Heart left ventricle (tissue), 16 donors: ENCODE results near the gene VPS35L. TPM values are rescaled to one million over a fixed set of nuclear protein-coding genes. Genes with fewer than 3 reads are reported as not detected.
A peak's percentile ranks its signal among the peaks of the same experiment; 100 is the strongest.

Experiments
- ATAC-seq, 4 donors: fragments of 200-7000 bp; cut with Tn5 transposase; one replicate each; pipeline ENCODE4 v1.9.1; 2020 to 2022; ENCODE audit warnings: moderate library complexity in 4 of 4, mild to moderate bottlenecking in 3 of 4, moderate number of reproducible peaks in 1 of 4
- DNase-seq, 5 donors: peaks; one replicate each; pipeline ENCODE4 v3.0.0-alpha.2; 2020
- H3K27ac ChIP-seq, 12 donors: fragments of 200-600 bp; sonication (generic) in 4 of 12; one replicate each; pipeline versions ENCODE4 v1.5.0 to v1.8.0; 2016 to 2022; ENCODE audit warnings: mild to moderate bottlenecking in 2 of 12
- H3K27me3 ChIP-seq, 9 donors: fragments of 200-600 bp; sonication (generic) in 2 of 9; one replicate each; pipeline versions ENCODE4 v1.5.1 to v1.8.0; 2016 to 2022; ENCODE audit warnings: mild to moderate bottlenecking in 3 of 9
- H3K36me3 ChIP-seq, 9 donors: fragments of 200-600 bp; sonication (generic) in 2 of 9; one replicate each; pipeline versions ENCODE4 v1.5.0 to v1.8.0; 2018 to 2022; ENCODE audit warnings: mild to moderate bottlenecking in 2 of 9
- H3K4me1 ChIP-seq, 12 donors: fragments of 200-600 bp; sonication (generic) in 4 of 12; one replicate each; pipeline versions ENCODE4 v1.5.0 to v1.8.0; 2016 to 2022; ENCODE audit warnings: mild to moderate bottlenecking in 3 of 12
- H3K4me3 ChIP-seq, 12 donors: fragments of 200-600 bp; sonication (generic) in 4 of 12; one replicate each; pipeline versions ENCODE4 v1.5.0 to v1.8.0; 2017 to 2022; ENCODE audit warnings: mild to moderate bottlenecking in 9 of 12, moderate library complexity in 4 of 12
- H3K9me3 ChIP-seq, 12 donors: fragments of 200-600 bp; sonication (generic) in 4 of 12; one replicate each; pipeline versions ENCODE4 v1.5.0 to v1.8.0; 2016 to 2022; ENCODE audit warnings: mild to moderate bottlenecking in 1 of 12
- POLR2A ChIP-seq, 2 donors: fragments of 450-650 bp; IDR thresholded peaks; one replicate each; pipeline ENCODE4 v1.6.1; 2017; ENCODE audit warnings: antibody characterized with exemption in 2 of 2, mild to moderate bottlenecking in 2 of 2, moderate library complexity in 2 of 2
- WGBS, 4 donors: extraction: QIAGEN DNeasy Blood & Tissue Kit in 2 of 4; methylation state at CpG; one replicate each; pipeline versions ENCODE4 v1.1.5 to v1.1.7; 2013 to 2018; 5-methylcytosine and 5-hydroxymethylcytosine counted together
- intact Hi-C, 10 donors: fragments of 100-400 bp; cut with DNase I; formaldehyde crosslinking; loops; one replicate each; pipeline versions ENCODE4 v1.11.1 to v1.14.2; 2022
- polyA plus RNA-seq, 2 donors: library from polyadenylated mRNA; stranded (reverse); fragments of 200-250 nt; gene quantifications; one replicate each; pipeline ENCODE4 v1.2.3, GENCODE V29; 2013
- total RNA-seq, 9 donors: library from RNA; depleted of rRNA in 2 of 9; stranded (reverse); fragments of >200 nt in 2 of 9; fragmentation: NEBNext Ultra II Directional in 3 of 9; extraction: Animal tissue kit (Norgen Biotek cat#: 25700) in 3 of 9; gene quantifications; one replicate each; pipeline versions ENCODE4 v1.1.0 to v1.2.4, GENCODE V29; 2016 to 2023
- TF ChIP-seq, protein P1 (sequence below), 12 donors: fragments of 200-600 bp; sonication (generic) in 4 of 12; IDR thresholded peaks; one replicate each; pipeline versions ENCODE4 v1.5.0 to v1.8.0; 2018 to 2022; ENCODE audit warnings: antibody characterized with exemption in 12 of 12, mild to moderate bottlenecking in 5 of 12
- donor health status: ischemic (EF 13 %, LVEDD 7.1; RV severe dilation, severe dysfunction).
- donor health status: healthy with polysubstance abuse.
- donor health status: DM: no; HTN: yes; CAD: no.
- donor health status: DM: no; HTN: no; CAD: no.
- donor health status: ischemic (EF 25% LVEDD 6.9; RV normal size, moderate dysfunction).
- donor health status: ischemic (EF 25% LVEDD 5.7; RV mildly dilated, moderate dysfunction).
- donor health status: healthy.
- donor health status: DM: yes; HTN: yes; CAD: no.
- donor health status: ischemic (EF 35%, LVEDD 5.7; RV mildly dilated, moderate dysfunction).
- donor health status: nonischemic (EF 11% LVEDD 7.7; RV severe dilation, severe dysfunction).
- donor health status: DM: yes; HTN: yes; CAD: no.
- donor health status: PGD.
- donor health status: ischemic (EF 29% LVEDD 5.4; RV normal size, mild dysfunction).
- donor health status: nonischemic (EF 23%, LVEDD 6.1; RV moderate dilation, normal function).

Gene VPS35L
- total and polyA plus RNA-seq, 11 donors = 13.7 to 47.3 (median 24.4) TPM

DNA sequence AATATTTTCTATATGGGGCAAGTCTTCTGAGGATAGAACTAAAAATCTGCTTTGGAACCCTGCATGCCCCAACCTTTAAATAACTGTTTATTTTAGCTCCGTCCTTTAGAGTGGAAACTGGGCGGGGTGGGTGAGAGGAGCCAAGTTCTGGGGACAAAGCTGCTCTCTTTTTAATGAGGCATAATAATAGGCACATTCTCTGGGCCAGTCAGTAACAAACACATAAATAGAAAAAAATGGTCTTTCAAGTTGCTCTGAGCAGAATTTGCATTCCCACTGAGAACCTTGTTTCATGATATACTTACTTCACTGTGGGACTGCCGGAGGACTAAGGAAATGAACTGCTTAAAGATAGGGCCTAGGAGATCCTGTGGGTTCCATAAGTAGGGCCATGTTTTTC is 111.0 kb downstream of the VPS35L start:
- H3K27ac ChIP-seq = peak overlapping the region; percentile 26 to 57 (median 42)
- no peaks in the 10 kb centered on the region for H3K27me3 ChIP-seq
- no peak for TF ChIP-seq POLR2A (IDR thresholded peaks at IDR 0.05)
- TF ChIP-seq, protein P1, sequence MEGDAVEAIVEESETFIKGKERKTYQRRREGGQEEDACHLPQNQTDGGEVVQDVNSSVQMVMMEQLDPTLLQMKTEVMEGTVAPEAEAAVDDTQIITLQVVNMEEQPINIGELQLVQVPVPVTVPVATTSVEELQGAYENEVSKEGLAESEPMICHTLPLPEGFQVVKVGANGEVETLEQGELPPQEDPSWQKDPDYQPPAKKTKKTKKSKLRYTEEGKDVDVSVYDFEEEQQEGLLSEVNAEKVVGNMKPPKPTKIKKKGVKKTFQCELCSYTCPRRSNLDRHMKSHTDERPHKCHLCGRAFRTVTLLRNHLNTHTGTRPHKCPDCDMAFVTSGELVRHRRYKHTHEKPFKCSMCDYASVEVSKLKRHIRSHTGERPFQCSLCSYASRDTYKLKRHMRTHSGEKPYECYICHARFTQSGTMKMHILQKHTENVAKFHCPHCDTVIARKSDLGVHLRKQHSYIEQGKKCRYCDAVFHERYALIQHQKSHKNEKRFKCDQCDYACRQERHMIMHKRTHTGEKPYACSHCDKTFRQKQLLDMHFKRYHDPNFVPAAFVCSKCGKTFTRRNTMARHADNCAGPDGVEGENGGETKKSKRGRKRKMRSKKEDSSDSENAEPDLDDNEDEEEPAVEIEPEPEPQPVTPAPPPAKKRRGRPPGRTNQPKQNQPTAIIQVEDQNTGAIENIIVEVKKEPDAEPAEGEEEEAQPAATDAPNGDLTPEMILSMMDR (IDR thresholded peaks at IDR 0.05) = no peak
- H3K4me1 ChIP-seq = peaks cover 0 to 25% (median 10%) of the 10 kb centered on the region in 12 donors
- WGBS, 4 donors = 14 to 27% (median 18%) methylated on average over 3 of the region's 3 CpGs
- DNase-seq = peak in 4 of 5 donors; percentile 49 to 69 (median 58)
- peaks cover 0 to 5% (median 1%) of the 10 kb centered on the region in 12 donors for H3K9me3 ChIP-seq
- ATAC-seq = peak; percentile 81 to 93 (median 90)
- H3K36me3 ChIP-seq = peaks cover 0 to 40% (median 25%) of the 10 kb centered on the region in 9 donors
- no peak overlapping the region for H3K4me3 ChIP-seq
- intact Hi-C loops = loop anchor here in 1 of 10 donors (10.0 kb wide), 1 partner anchor 208 kb away; no protein-coding TSS in a partner anchor

DNA sequence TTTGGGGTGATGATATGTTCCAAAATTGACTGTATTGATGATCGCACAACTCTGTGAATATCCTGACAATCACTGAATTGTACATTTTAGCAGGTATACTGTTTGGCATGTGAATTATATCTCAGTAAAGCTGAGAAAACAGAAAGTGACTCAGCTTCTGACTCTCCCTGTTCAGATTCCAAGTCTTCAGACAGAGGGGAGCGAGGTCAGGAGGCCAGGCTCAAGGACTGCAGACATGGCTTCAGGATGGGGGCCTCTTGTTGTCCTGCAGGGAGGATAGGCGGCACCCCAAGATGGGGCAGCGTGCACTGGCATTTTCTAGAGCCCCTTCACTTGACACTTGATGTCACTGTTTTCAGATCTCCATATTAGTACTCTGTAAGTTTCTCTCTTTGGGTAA is 116.9 kb downstream of the VPS35L start:
- peaks cover 0 to 85% (median 43%) of the 10 kb centered on the region in 9 donors for H3K36me3 ChIP-seq
- WGBS, 4 donors = 95 to 98% (median 97%) methylated on average over 4 of the region's 4 CpGs

DNA sequence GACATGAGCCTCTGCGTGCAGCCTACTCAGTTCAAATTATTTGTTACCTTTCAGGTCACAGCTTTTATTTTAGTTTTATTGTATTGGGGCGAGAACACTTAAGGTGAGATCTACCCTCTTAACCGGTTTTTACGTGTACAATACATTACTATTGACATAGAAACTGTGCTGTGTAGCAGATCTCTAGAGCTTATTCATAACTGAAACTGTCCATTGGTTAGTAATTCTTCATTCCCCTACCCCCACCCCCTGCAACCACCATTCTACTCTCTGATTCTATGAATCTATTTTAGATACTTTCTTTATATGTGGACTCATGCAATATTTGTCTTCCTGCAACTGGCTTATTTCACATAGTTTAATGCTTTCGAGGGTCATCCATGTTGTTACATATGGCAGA is 119.0 kb downstream of the VPS35L start:
- ATAC-seq (no peak), DNase-seq (no peak)
- peaks cover 0 to 8% (median 3%) of the 10 kb centered on the region in 12 donors for H3K4me1 ChIP-seq
- H3K9me3 ChIP-seq = no peaks in the 10 kb centered on the region
- WGBS, 4 donors = 97 to 99% (median 98%) methylated on average over 5 of the region's 5 CpGs
- peaks cover 0 to 76% (median 34%) of the 10 kb centered on the region in 9 donors for H3K36me3 ChIP-seq
- intact Hi-C loops = no loop called here
- H3K27me3 ChIP-seq = no peaks in the 10 kb centered on the region
- no peak for TF ChIP-seq POLR2A (IDR thresholded peaks at IDR 0.05)
- TF ChIP-seq, protein P1 (IDR thresholded peaks at IDR 0.05) = no peak
- no peak overlapping the region for H3K4me3 ChIP-seq
- H3K27ac ChIP-seq = no peak overlapping the region

More for the DNA sequence above, 116.9 kb downstream of the VPS35L start:
- Histone ChIP-seq H3K27me3 (no peaks in the 10 kb centered on the region), H3K9me3 (no peaks in the 10 kb centered on the region), H3K27ac (no peak overlapping the region), H3K4me3 (no peak overlapping the region), H3K4me1 (peaks cover 0 to 9% (median 0%) of the 10 kb centered on the region in 12 donors)
- TF ChIP-seq, protein P1 (IDR thresholded peaks at IDR 0.05) = no peak
- no peak for TF ChIP-seq POLR2A (IDR thresholded peaks at IDR 0.05)
- no peak for ATAC-seq
- DNase-seq = no peak
- intact Hi-C loops = no loop called here

DNA sequence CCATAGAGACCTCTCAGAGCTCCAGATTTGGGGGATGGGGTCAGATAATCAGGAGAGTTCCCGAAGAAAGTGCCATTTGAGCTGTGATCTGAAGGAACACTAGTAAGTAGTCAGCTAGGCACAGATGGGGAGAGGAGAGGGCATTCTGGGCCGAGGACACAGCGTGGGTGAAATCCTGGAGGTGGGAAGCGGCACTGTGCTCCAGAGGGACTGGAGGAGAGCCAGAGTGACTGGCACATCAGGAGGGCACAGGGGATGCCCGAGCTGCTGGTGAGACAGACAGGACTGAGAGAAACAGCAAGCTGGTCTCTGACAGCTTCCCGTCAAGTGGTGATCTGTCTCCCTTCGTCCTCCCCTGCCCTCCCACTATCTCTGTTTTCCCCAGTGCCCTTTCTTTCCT is 121.9 kb downstream of the VPS35L start:
- Histone ChIP-seq H3K27ac (peak overlapping the region in 1 of 12 donors; percentile 0), H3K9me3 (no peaks in the 10 kb centered on the region), H3K4me1 (peaks cover 0 to 12% (median 4%) of the 10 kb centered on the region in 12 donors), H3K36me3 (peaks cover 0 to 56% (median 24%) of the 10 kb centered on the region in 9 donors), H3K4me3 (no peak overlapping the region), H3K27me3 (no peaks in the 10 kb centered on the region)
- ATAC-seq (peak; percentile 63 to 87 (median 82)), DNase-seq (peak in 3 of 5 donors; percentile 29 to 61 (median 51))
- intact Hi-C loops = no loop called here
- no peak for TF ChIP-seq POLR2A (IDR thresholded peaks at IDR 0.05)
- TF ChIP-seq, protein P1 (IDR thresholded peaks at IDR 0.05) = no peak
- WGBS, 4 donors = 62 to 80% (median 64%) methylated on average over 7 of the region's 7 CpGs
